ENCODE data around the gene HIVEP1.

GRCh38 chr6:12134581-12134980 lies 122.5 kb downstream of the HIVEP1 start:
- TF ChIP-seq POLR2AphosphoS5 (IDR thresholded peaks at IDR 0.05; ENCODE audit: low read depth, low read length) (no peak), POLR2A (IDR thresholded peaks at IDR 0.05; ENCODE audit: low read depth, low read length) (no peak), TAF1 (IDR thresholded peaks at IDR 0.05; ENCODE audit: borderline replicate concordance, low read depth, low read length) (no peak)

All from GM12892 (cell line).